Neural cell (in vitro differentiated cells): ENCODE measurements around the gene PAH. TPM values are rescaled to one million over a fixed set of nuclear protein-coding genes. Genes with fewer than 3 reads are reported as not detected.

Experiments used
- H2AFZ ChIP-seq: fragments of 200-600, 300-800 bp; sonication (generic), shearing (Covaris generic); 2 replicates; pipeline ENCODE4 v1.6.0; 2014; ENCODE audit warnings: low read depth, mild to moderate bottlenecking, antibody characterized with exemption, low read length, moderate library complexity
- H3F3A ChIP-seq: fragments of 200-600 bp; shearing (Covaris generic); 2 replicates; pipeline ENCODE4 v1.6.1; 2016; ENCODE audit warnings: mild to moderate bottlenecking, moderate library complexity, mixed read lengths, antibody characterized with exemption, low read length; ENCODE audit not compliant: insufficient read depth, poor library complexity, severe bottlenecking
- H3K27ac ChIP-seq: fragments of 200-600, 300-800 bp; sonication (generic), shearing (Covaris generic); 2 replicates; pipeline ENCODE4 v1.5.1; 2014; ENCODE audit warnings: mild to moderate bottlenecking, low read length, moderate library complexity
- H3K27me3 ChIP-seq: fragments of 300-800, 200-600 bp; sonication (generic), shearing (Covaris generic); 2 replicates; pipeline ENCODE4 v1.6.0; 2014; ENCODE audit warnings: mild to moderate bottlenecking, low read depth, low read length, moderate library complexity; ENCODE audit not compliant: insufficient read depth
- H3K36me3 ChIP-seq: fragments of 300-800, 200-600 bp; sonication (generic), shearing (Covaris generic); 2 replicates; pipeline ENCODE4 v1.5.1; 2014; ENCODE audit warnings: mild to moderate bottlenecking, antibody characterized with exemption, low read length, moderate library complexity; ENCODE audit not compliant: insufficient read depth
- H3K4me2 ChIP-seq: fragments of 300-800, 200-600 bp; sonication (generic), shearing (Covaris generic); 2 replicates; pipeline ENCODE4 v1.6.0; 2014; ENCODE audit warnings: mild to moderate bottlenecking, low read length
- H3K4me3 ChIP-seq: fragments of 300-800, 200-600 bp; sonication (generic), shearing (Covaris generic); 2 replicates; pipeline ENCODE4 v1.5.1; 2014; ENCODE audit warnings: mild to moderate bottlenecking, low read length, moderate library complexity
- H3K79me2 ChIP-seq: fragments of 200-600 bp; shearing (Covaris generic); replicated peaks from 2 replicates; pipeline ENCODE4 v1.6.0; 2014; ENCODE audit warnings: mild to moderate bottlenecking, low read length, moderate library complexity; ENCODE audit not compliant: insufficient read depth
- H3K9ac ChIP-seq: fragments of 300-800, 200-600 bp; sonication (generic), shearing (Covaris generic); 2 replicates; pipeline ENCODE4 v1.6.1; 2016; ENCODE audit warnings: mild to moderate bottlenecking, low read length, mixed read lengths
- H3K9me2 ChIP-seq: fragments of 200-600 bp; shearing (Covaris generic); 2 replicates; pipeline ENCODE4 v1.6.1; 2016; ENCODE audit warnings: mild to moderate bottlenecking, low read length, mixed read lengths; ENCODE audit not compliant: insufficient read depth
- H3K9me3 ChIP-seq: fragments of 200-600, 300-800 bp; sonication (generic), shearing (Covaris generic); 2 replicates; pipeline ENCODE4 v1.6.1; 2016; ENCODE audit warnings: mild to moderate bottlenecking, mixed run types, low read length, moderate library complexity, mixed read lengths
- H4K20me1 ChIP-seq: fragments of 200-600 bp; shearing (Covaris generic); 2 replicates; pipeline ENCODE4 v1.6.1; 2016; ENCODE audit warnings: mild to moderate bottlenecking, mixed run types; ENCODE audit not compliant: insufficient read depth
- EP300 ChIP-seq: fragments of 450-650 bp; conservative IDR thresholded peaks from 2 replicates; pipeline ENCODE4 v1.6.1; 2014; ENCODE audit warnings: antibody characterized with exemption, mild to moderate bottlenecking, moderate library complexity; ENCODE audit not compliant: poor library complexity, severe bottlenecking
- EZH2 ChIP-seq: fragments of 200-600, 300-800 bp; shearing (Covaris generic), sonication (generic); IDR thresholded peaks from 2 replicates; pipeline ENCODE4 v1.6.1; 2014; ENCODE audit warnings: antibody characterized with exemption, low read length, borderline replicate concordance, mild to moderate bottlenecking; ENCODE audit not compliant: insufficient read depth, poor library complexity, severe bottlenecking
- MXI1 ChIP-seq: fragments of 450-650 bp; conservative IDR thresholded peaks from 2 replicates; pipeline ENCODE4 v1.6.1; 2014; ENCODE audit warnings: antibody characterized with exemption, mild to moderate bottlenecking; ENCODE audit not compliant: poor library complexity, severe bottlenecking
- POLR2AphosphoS5 ChIP-seq: IDR thresholded peaks from 2 replicates; pipeline ENCODE4 v1.6.1; 2012
- RAD21 ChIP-seq: fragments of 450-650 bp; conservative IDR thresholded peaks from 2 replicates; pipeline ENCODE4 v1.6.1; 2014; ENCODE audit warnings: antibody characterized with exemption, mild to moderate bottlenecking, moderate library complexity
- SMC3 ChIP-seq: fragments of 450-650 bp; conservative IDR thresholded peaks from 2 replicates; pipeline ENCODE4 v1.6.1; 2014; ENCODE audit warnings: antibody characterized with exemption, mild to moderate bottlenecking, moderate library complexity; ENCODE audit not compliant: poor library complexity
- TAF1 ChIP-seq: IDR thresholded peaks from 2 replicates; pipeline ENCODE4 v1.6.1; 2012; ENCODE audit warnings: low read depth
- polyA plus RNA-seq: library from polyadenylated mRNA; depleted of rRNA; stranded (reverse); fragments of >200 nt; gene quantifications from 2 replicates; pipeline ENCODE4 v1.2.3, GENCODE V29; 2014
- TF ChIP-seq, protein P1 (sequence below): IDR thresholded peaks from 2 replicates; pipeline ENCODE4 v1.6.1; 2012; ENCODE audit warnings: borderline replicate concordance
- TF ChIP-seq, protein P2 (sequence below): fragments of 450-650 bp; IDR thresholded peaks from 2 replicates; pipeline ENCODE4 v1.5.1; 2014; ENCODE audit warnings: antibody characterized with exemption, mild to moderate bottlenecking, moderate library complexity; ENCODE audit not compliant: poor library complexity, severe bottlenecking

The PAH gene
- polyA plus RNA-seq, 1 donor from 2014 or later = not detected

DNA sequence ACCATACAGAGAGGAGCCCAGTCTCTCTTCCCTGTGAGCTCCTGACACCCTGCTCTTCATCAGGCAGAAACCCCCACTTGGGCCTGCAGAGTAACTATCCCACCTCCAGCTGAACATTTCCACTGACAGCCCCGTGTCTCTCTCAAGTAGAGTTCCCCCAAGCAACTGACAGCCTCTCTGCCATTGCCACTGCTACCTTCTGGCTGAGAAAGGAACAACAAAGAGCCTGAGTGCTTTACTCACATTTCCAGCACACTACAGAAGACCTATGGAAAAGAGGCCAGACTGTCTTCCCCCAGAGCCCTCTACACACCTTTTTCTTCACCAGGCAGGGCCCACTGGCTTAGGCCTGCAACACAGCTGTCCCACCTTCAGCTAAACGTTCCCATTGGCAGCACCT, 22.0 kb upstream of the PAH start:
- Histone ChIP-seq H3K79me2 (no peaks in the 10 kb centered on the region), H3K36me3 (no peaks in the 10 kb centered on the region), H3K27ac (no peak overlapping the region), H3K27me3 (no peaks in the 10 kb centered on the region), H4K20me1 (no peaks in the 10 kb centered on the region), H3F3A (no peaks in the 10 kb centered on the region), H3K9me2 (no peaks in the 10 kb centered on the region), H3K4me2 (no peak overlapping the region), H3K9me3 (no peaks in the 10 kb centered on the region), H3K4me3 (no peak overlapping the region), H3K9ac (no peak overlapping the region), H2AFZ (no peak overlapping the region)
- TF ChIP-seq SMC3 = no peak
- no peak for TF ChIP-seq POLR2AphosphoS5
- no peak for TF ChIP-seq TAF1
- no peak for TF ChIP-seq EP300
- no peak for TF ChIP-seq MXI1
- TF ChIP-seq, protein P1, sequence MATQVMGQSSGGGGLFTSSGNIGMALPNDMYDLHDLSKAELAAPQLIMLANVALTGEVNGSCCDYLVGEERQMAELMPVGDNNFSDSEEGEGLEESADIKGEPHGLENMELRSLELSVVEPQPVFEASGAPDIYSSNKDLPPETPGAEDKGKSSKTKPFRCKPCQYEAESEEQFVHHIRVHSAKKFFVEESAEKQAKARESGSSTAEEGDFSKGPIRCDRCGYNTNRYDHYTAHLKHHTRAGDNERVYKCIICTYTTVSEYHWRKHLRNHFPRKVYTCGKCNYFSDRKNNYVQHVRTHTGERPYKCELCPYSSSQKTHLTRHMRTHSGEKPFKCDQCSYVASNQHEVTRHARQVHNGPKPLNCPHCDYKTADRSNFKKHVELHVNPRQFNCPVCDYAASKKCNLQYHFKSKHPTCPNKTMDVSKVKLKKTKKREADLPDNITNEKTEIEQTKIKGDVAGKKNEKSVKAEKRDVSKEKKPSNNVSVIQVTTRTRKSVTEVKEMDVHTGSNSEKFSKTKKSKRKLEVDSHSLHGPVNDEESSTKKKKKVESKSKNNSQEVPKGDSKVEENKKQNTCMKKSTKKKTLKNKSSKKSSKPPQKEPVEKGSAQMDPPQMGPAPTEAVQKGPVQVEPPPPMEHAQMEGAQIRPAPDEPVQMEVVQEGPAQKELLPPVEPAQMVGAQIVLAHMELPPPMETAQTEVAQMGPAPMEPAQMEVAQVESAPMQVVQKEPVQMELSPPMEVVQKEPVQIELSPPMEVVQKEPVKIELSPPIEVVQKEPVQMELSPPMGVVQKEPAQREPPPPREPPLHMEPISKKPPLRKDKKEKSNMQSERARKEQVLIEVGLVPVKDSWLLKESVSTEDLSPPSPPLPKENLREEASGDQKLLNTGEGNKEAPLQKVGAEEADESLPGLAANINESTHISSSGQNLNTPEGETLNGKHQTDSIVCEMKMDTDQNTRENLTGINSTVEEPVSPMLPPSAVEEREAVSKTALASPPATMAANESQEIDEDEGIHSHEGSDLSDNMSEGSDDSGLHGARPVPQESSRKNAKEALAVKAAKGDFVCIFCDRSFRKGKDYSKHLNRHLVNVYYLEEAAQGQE = no peak
- TF ChIP-seq RAD21 = no peak
- TF ChIP-seq, protein P2, sequence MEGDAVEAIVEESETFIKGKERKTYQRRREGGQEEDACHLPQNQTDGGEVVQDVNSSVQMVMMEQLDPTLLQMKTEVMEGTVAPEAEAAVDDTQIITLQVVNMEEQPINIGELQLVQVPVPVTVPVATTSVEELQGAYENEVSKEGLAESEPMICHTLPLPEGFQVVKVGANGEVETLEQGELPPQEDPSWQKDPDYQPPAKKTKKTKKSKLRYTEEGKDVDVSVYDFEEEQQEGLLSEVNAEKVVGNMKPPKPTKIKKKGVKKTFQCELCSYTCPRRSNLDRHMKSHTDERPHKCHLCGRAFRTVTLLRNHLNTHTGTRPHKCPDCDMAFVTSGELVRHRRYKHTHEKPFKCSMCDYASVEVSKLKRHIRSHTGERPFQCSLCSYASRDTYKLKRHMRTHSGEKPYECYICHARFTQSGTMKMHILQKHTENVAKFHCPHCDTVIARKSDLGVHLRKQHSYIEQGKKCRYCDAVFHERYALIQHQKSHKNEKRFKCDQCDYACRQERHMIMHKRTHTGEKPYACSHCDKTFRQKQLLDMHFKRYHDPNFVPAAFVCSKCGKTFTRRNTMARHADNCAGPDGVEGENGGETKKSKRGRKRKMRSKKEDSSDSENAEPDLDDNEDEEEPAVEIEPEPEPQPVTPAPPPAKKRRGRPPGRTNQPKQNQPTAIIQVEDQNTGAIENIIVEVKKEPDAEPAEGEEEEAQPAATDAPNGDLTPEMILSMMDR = no peak
- TF ChIP-seq EZH2 = no peak

DNA sequence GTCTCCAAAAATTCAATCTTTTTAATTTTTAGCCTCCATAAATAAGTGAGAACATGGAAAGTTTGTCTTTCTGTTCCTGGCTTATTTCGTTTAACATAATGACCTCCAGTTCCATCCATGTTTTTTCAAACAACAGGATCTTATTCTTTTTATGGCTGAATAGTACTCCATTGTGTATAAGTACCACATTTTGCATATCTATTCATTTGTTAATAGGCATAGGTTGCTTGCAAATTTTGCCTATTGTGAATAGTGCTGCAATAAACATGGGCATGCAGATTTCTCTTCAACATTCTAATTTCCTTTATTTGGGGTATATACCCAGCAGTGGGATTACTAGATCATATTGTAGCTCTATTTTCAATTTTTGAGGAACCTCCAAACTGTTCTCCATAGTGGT, 16.1 kb upstream of the PAH start:
- no peak overlapping the region for H3K4me3 ChIP-seq
- H3K9me2 ChIP-seq = no peaks in the 10 kb centered on the region
- TF ChIP-seq EP300 (no peak), POLR2AphosphoS5 (no peak), TAF1 (no peak), EZH2 (no peak), RAD21 (no peak), MXI1 (no peak), SMC3 (no peak)
- TF ChIP-seq, protein P1 = no peak
- TF ChIP-seq, protein P2 = no peak
- no peaks in the 10 kb centered on the region for H3K9me3 ChIP-seq
- H2AFZ ChIP-seq = no peak overlapping the region
- no peaks in the 10 kb centered on the region for H4K20me1 ChIP-seq
- no peak overlapping the region for H3K9ac ChIP-seq
- no peaks in the 10 kb centered on the region for H3F3A ChIP-seq
- no peaks in the 10 kb centered on the region for H3K79me2 ChIP-seq
- no peaks in the 10 kb centered on the region for H3K36me3 ChIP-seq
- H3K27me3 ChIP-seq = no peaks in the 10 kb centered on the region
- H3K4me2 ChIP-seq = no peak overlapping the region
- no peak overlapping the region for H3K27ac ChIP-seq
